Ovary (tissue), 3 donors: ENCODE data around the gene CEP170B.
"Not testable (repeated sequence)": the region's sequence is repeated elsewhere in the genome, so short reads cannot be mapped to it uniquely, and the experiment has no call there.

ENCODE experiments used
- POLR2A ChIP-seq: fragments of 450-650 bp; IDR thresholded peaks from one replicate; pipeline ENCODE4 v1.6.1; 2017; ENCODE audit warnings: antibody characterized with exemption, mild to moderate bottlenecking, moderate library complexity
- TF ChIP-seq, protein P1 (sequence below), 3 donors: fragments of 450-650 bp in 2 of 3; fragments of 200-600 bp in 1 of 3; IDR thresholded peaks; one replicate each; pipeline versions ENCODE4 v1.5.1 to v1.8.0; 2016 to 2022; ENCODE audit warnings: antibody characterized with exemption in 3 of 3, mild to moderate bottlenecking in 1 of 3
- donor health status: DM: no; HTN: no; CAD: no.

DNA sequence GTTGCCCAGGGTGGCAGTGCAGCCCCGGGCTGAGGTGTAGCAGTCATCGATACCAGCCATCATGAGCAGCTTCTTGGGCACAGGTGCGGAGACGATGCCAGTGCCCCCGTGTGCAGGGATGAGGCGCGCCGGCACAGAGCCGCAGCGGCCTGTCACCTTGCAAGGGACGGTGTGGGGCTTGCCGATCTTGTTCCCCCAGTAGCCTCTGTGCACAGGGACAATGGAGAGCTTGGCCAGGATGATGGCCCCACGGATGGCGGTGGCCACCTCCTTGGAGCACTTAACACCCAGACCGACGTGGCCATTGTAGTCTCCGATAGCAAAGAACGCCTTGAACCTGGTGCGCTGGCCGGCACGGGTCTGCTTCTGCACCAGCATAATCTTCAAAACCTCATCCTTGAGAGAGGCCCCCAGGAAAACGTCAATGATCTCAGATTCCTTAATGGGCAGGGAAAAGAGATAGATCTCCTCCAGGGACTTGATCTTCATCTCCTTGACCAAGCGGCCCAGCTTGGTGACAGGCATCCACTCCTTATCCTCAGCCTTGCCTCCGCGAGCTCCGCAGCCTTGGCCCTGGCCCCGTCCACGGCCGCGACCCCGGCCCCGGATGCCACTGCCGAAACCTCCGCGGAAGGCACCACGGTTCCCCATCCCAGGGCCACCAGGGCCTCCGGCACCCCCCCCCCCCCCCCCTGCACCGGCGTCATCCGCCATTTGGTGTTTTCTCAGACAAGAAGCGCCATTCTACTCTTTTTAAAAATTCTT, 28.7 kb upstream of the CEP170B start:
- not testable (repeated sequence) for TF ChIP-seq POLR2A
- TF ChIP-seq, protein P1, sequence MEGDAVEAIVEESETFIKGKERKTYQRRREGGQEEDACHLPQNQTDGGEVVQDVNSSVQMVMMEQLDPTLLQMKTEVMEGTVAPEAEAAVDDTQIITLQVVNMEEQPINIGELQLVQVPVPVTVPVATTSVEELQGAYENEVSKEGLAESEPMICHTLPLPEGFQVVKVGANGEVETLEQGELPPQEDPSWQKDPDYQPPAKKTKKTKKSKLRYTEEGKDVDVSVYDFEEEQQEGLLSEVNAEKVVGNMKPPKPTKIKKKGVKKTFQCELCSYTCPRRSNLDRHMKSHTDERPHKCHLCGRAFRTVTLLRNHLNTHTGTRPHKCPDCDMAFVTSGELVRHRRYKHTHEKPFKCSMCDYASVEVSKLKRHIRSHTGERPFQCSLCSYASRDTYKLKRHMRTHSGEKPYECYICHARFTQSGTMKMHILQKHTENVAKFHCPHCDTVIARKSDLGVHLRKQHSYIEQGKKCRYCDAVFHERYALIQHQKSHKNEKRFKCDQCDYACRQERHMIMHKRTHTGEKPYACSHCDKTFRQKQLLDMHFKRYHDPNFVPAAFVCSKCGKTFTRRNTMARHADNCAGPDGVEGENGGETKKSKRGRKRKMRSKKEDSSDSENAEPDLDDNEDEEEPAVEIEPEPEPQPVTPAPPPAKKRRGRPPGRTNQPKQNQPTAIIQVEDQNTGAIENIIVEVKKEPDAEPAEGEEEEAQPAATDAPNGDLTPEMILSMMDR (IDR thresholded peaks at IDR 0.05), result not testable (repeated sequence)
